ENCODE measurements around the gene KLRC1. TPM values are rescaled to one million over a fixed set of nuclear protein-coding genes. Genes with fewer than 3 reads are reported as not detected.

The KLRC1 gene
- total and polyA plus RNA-seq, 2 of the 13 experiments (the other 11 are each of a cell fraction or from before 2014, with no cell fraction given) = not detected

DNA sequence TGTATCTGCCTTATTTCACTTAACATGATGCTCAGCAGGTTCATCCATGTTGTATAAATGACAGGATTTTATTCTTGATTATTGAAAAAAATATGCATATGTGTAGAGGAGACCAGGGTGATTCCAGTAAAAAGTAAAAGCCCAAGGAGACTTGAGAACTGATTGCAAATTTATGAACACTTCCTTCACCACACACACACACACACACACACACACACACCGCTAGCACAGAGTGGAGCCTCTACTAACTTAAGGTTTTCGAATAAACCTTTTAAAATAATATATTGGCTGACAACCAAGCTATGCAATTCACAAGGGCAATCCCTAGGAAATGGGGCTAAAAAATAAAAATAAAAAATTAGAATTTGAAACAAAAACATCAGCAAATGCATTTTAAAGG is 55.0 kb downstream of the KLRC1 start (continued):
- TF ChIP-seq BCLAF1 (IDR thresholded peaks at IDR 0.05) (no peak), SRSF9 (IDR thresholded peaks at IDR 0.05; ENCODE audit: borderline replicate concordance, insufficient read depth, low read depth, low read length, poor library complexity, severe bottlenecking) (no peak), MTA1 (CRISPR knock-in tag; IDR thresholded peaks at IDR 0.05; ENCODE audit: borderline replicate concordance) (no peak)
- TF ChIP-seq, protein P1, sequence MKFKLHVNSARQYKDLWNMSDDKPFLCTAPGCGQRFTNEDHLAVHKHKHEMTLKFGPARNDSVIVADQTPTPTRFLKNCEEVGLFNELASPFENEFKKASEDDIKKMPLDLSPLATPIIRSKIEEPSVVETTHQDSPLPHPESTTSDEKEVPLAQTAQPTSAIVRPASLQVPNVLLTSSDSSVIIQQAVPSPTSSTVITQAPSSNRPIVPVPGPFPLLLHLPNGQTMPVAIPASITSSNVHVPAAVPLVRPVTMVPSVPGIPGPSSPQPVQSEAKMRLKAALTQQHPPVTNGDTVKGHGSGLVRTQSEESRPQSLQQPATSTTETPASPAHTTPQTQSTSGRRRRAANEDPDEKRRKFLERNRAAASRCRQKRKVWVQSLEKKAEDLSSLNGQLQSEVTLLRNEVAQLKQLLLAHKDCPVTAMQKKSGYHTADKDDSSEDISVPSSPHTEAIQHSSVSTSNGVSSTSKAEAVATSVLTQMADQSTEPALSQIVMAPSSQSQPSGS (CRISPR knock-in tag; IDR thresholded peaks at IDR 0.05) = no peak

- ATAC-seq (no peak), DNase-seq (ENCODE audit: low spot score) (no peak), FAIRE-seq (no peak)
- Histone ChIP-seq H3K4me3 (replicated peaks in 1 of 3; ENCODE audit: insufficient read depth in 1 of 3, low read depth in 2 of 3, low read length in 3 of 3) (no peak overlapping the region), H3K9me3 (ENCODE audit: low read length) (no peaks in the 10 kb centered on the region), H3K36me3 (replicated peaks in 1 of 2; ENCODE audit: control insufficient read depth in 1 of 2, insufficient read depth in 2 of 2, low read length in 2 of 2) (no peaks in the 10 kb centered on the region), H3K4me1 (ENCODE audit: insufficient read depth, low read length) (peaks cover 19% of the 10 kb centered on the region), H2AFZ (ENCODE audit: low read length) (no peak overlapping the region), H3K9ac (ENCODE audit: insufficient read depth, low read depth, low read length) (no peak overlapping the region), H4K20me1 (ENCODE audit: insufficient read depth, low read length) (no peaks in the 10 kb centered on the region), H3K27ac (ENCODE audit: extremely low read length, insufficient read depth, low read length) (no peak overlapping the region), H3K79me2 (ENCODE audit: insufficient read depth, low read length) (no peaks in the 10 kb centered on the region), H3K27me3 (ENCODE audit: control insufficient read depth in 1 of 2, insufficient read depth in 2 of 2, low read length in 2 of 2) (no peaks in the 10 kb centered on the region), H3K4me2 (ENCODE audit: low read depth, low read length) (no peak overlapping the region)
- BruUV-seq (replicated peaks) = no TSS peak
- 8% methylated on average over 2 of the region's 2 CpGs for WGBS (ENCODE audit: low lambda C conversion rate)
- ChIA-PET POLR2A (no interaction called here), CTCF (ENCODE audit: low intra/inter-chr PET ratio, low total read pairs) (no interaction called here)
- in situ Hi-C loops (cut with HindIII; ENCODE audit: extremely low pct_ligation_motif_present, low pct_unique_long_range_greater_than_20kb) (no loop called here), intact Hi-C loops (cut with micrococcal nuclease; ENCODE audit: unreplicated experiment) (no loop called here)
- TF ChIP-seq SKIL (CRISPR knock-in tag; IDR thresholded peaks at IDR 0.05; ENCODE audit: borderline replicate concordance) = no peak
- no peak for TF ChIP-seq CSRNP1 (CRISPR knock-in tag; IDR thresholded peaks at IDR 0.05)
- no peak for TF ChIP-seq KLF6 (CRISPR knock-in tag; IDR thresholded peaks at IDR 0.05)
- TF ChIP-seq, protein P2, sequence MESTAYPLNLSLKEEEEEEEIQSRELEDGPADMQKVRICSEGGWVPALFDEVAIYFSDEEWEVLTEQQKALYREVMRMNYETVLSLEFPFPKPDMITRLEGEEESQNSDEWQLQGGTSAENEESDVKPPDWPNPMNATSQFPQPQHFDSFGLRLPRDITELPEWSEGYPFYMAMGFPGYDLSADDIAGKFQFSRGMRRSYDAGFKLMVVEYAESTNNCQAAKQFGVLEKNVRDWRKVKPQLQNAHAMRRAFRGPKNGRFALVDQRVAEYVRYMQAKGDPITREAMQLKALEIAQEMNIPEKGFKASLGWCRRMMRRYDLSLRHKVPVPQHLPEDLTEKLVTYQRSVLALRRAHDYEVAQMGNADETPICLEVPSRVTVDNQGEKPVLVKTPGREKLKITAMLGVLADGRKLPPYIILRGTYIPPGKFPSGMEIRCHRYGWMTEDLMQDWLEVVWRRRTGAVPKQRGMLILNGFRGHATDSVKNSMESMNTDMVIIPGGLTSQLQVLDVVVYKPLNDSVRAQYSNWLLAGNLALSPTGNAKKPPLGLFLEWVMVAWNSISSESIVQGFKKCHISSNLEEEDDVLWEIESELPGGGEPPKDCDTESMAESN (CRISPR knock-in tag; conservative IDR thresholded peaks at IDR 0.05) = no peak
- no peak for TF ChIP-seq ZNF207 (IDR thresholded peaks at IDR 0.05; ENCODE audit: borderline replicate concordance)
- no peak for TF ChIP-seq ZMAT3 (CRISPR knock-in tag; conservative IDR thresholded peaks at IDR 0.05)
Observed at GRCh38 chr12:10397296-10397695, 55.9 kb downstream of the KLRC1 start.
